ENCODE measurements around the gene TRMT61A.

Gene TRMT61A

GRCh38 chr14:103548463-103549351, 19.7 kb downstream of the TRMT61A start:
- Histone ChIP-seq H3K27me3 (ENCODE audit: control insufficient read depth in 2 of 2, insufficient read depth in 2 of 2, low read length in 2 of 2) (no peaks in the 10 kb centered on the region), H3K4me1 (ENCODE audit: control insufficient read depth in 2 of 2, insufficient read depth in 2 of 2, low read length in 2 of 2) (peaks cover 5 to 29% of the 10 kb centered on the region in 2 donors), H3K9me3 (ENCODE audit: control insufficient read depth in 2 of 2, low read length in 2 of 2) (no peaks in the 10 kb centered on the region), H3K27ac (ENCODE audit: low read depth in 2 of 2, low read length in 2 of 2) (peak overlapping the region in 1 of 2 donors; percentile 32), H3K36me3 (ENCODE audit: control insufficient read depth in 2 of 2, insufficient read depth in 2 of 2, low read length in 2 of 2) (no peaks in the 10 kb centered on the region), H3K9ac (ENCODE audit: low read depth in 1 of 2, low read length in 2 of 2) (no peak overlapping the region), H3K4me3 (ENCODE audit: low read length in 2 of 2) (no peak overlapping the region)

GRCh38 chr14:103549361-103550311, 20.6 kb downstream of the TRMT61A start:
- no peaks in the 10 kb centered on the region for H3K36me3 ChIP-seq (ENCODE audit: control insufficient read depth in 2 of 2, insufficient read depth in 2 of 2, low read length in 2 of 2)
- H3K27me3 ChIP-seq (ENCODE audit: control insufficient read depth in 2 of 2, insufficient read depth in 2 of 2, low read length in 2 of 2): no peaks in the 10 kb centered on the region
- no peaks in the 10 kb centered on the region for H3K9me3 ChIP-seq (ENCODE audit: control insufficient read depth in 2 of 2, low read length in 2 of 2)
- peak overlapping the region in 1 of 2 donors; percentile 32 for H3K27ac ChIP-seq (ENCODE audit: low read depth in 2 of 2, low read length in 2 of 2)
- H3K4me1 ChIP-seq (ENCODE audit: control insufficient read depth in 2 of 2, insufficient read depth in 2 of 2, low read length in 2 of 2): peaks cover 4 to 22% of the 10 kb centered on the region in 2 donors
- H3K4me3 ChIP-seq (ENCODE audit: low read length in 2 of 2): no peak overlapping the region
- H3K9ac ChIP-seq (ENCODE audit: low read depth in 1 of 2, low read length in 2 of 2): no peak overlapping the region

GRCh38 chr14:103550451-103551337, 21.7 kb downstream of the TRMT61A start:
- H3K36me3 ChIP-seq (ENCODE audit: control insufficient read depth in 2 of 2, insufficient read depth in 2 of 2, low read length in 2 of 2): no peaks in the 10 kb centered on the region
- peaks cover 4 to 18% of the 10 kb centered on the region in 2 donors for H3K4me1 ChIP-seq (ENCODE audit: control insufficient read depth in 2 of 2, insufficient read depth in 2 of 2, low read length in 2 of 2)
- H3K4me3 ChIP-seq (ENCODE audit: low read length in 2 of 2): no peak overlapping the region
- no peaks in the 10 kb centered on the region for H3K27me3 ChIP-seq (ENCODE audit: control insufficient read depth in 2 of 2, insufficient read depth in 2 of 2, low read length in 2 of 2)
- H3K9ac ChIP-seq (ENCODE audit: low read depth in 1 of 2, low read length in 2 of 2): peak overlapping the region in 1 of 2 donors; percentile 8
- no peaks in the 10 kb centered on the region for H3K9me3 ChIP-seq (ENCODE audit: control insufficient read depth in 2 of 2, low read length in 2 of 2)
- peak overlapping the region in 1 of 2 donors; percentile 77 for H3K27ac ChIP-seq (ENCODE audit: low read depth in 2 of 2, low read length in 2 of 2)

GRCh38 chr14:103551338-103551762, 22.4 kb downstream of the TRMT61A start:
- Histone ChIP-seq H3K27me3 (ENCODE audit: control insufficient read depth in 2 of 2, insufficient read depth in 2 of 2, low read length in 2 of 2) (no peaks in the 10 kb centered on the region), H3K36me3 (ENCODE audit: control insufficient read depth in 2 of 2, insufficient read depth in 2 of 2, low read length in 2 of 2) (no peaks in the 10 kb centered on the region), H3K9ac (ENCODE audit: low read depth in 1 of 2, low read length in 2 of 2) (no peak overlapping the region), H3K4me1 (ENCODE audit: control insufficient read depth in 2 of 2, insufficient read depth in 2 of 2, low read length in 2 of 2) (peaks cover 4 to 18% of the 10 kb centered on the region in 2 donors), H3K9me3 (ENCODE audit: control insufficient read depth in 2 of 2, low read length in 2 of 2) (no peaks in the 10 kb centered on the region), H3K4me3 (ENCODE audit: low read length in 2 of 2) (no peak overlapping the region), H3K27ac (ENCODE audit: low read depth in 2 of 2, low read length in 2 of 2) (peak overlapping the region; percentile 53 to 77)

- no peak overlapping the region for H3K4me3 ChIP-seq (ENCODE audit: low read length in 2 of 2)
- H3K9ac ChIP-seq (ENCODE audit: low read depth in 1 of 2, low read length in 2 of 2): peak overlapping the region in 1 of 2 donors; percentile 3
- peaks cover 4 to 5% of the 10 kb centered on the region in 2 donors for H3K36me3 ChIP-seq (ENCODE audit: control insufficient read depth in 2 of 2, insufficient read depth in 2 of 2, low read length in 2 of 2)
- H3K9me3 ChIP-seq (ENCODE audit: control insufficient read depth in 2 of 2, low read length in 2 of 2): no peaks in the 10 kb centered on the region
- H3K27me3 ChIP-seq (ENCODE audit: control insufficient read depth in 2 of 2, insufficient read depth in 2 of 2, low read length in 2 of 2): no peaks in the 10 kb centered on the region
- peak overlapping the region; percentile 53 to 77 for H3K27ac ChIP-seq (ENCODE audit: low read depth in 2 of 2, low read length in 2 of 2)
- peaks cover 8 to 16% of the 10 kb centered on the region in 2 donors for H3K4me1 ChIP-seq (ENCODE audit: control insufficient read depth in 2 of 2, insufficient read depth in 2 of 2, low read length in 2 of 2)
These were observed 23.2 kb downstream of the TRMT61A start for GRCh38 chr14:103552011-103552845.

- Histone ChIP-seq H3K4me1 (ENCODE audit: control insufficient read depth in 2 of 2, insufficient read depth in 2 of 2, low read length in 2 of 2) (peaks cover 8 to 16% of the 10 kb centered on the region in 2 donors), H3K27ac (ENCODE audit: low read depth in 2 of 2, low read length in 2 of 2) (peak overlapping the region in 1 of 2 donors; percentile 53), H3K4me3 (ENCODE audit: low read length in 2 of 2) (no peak overlapping the region), H3K9me3 (ENCODE audit: control insufficient read depth in 2 of 2, low read length in 2 of 2) (no peaks in the 10 kb centered on the region), H3K36me3 (ENCODE audit: control insufficient read depth in 2 of 2, insufficient read depth in 2 of 2, low read length in 2 of 2) (peaks cover 4 to 6% of the 10 kb centered on the region in 2 donors), H3K9ac (ENCODE audit: low read depth in 1 of 2, low read length in 2 of 2) (no peak overlapping the region), H3K27me3 (ENCODE audit: control insufficient read depth in 2 of 2, insufficient read depth in 2 of 2, low read length in 2 of 2) (no peaks in the 10 kb centered on the region)
These were observed 23.8 kb downstream of the TRMT61A start for GRCh38 chr14:103552846-103553210.

- H3K4me3 ChIP-seq (ENCODE audit: low read length in 2 of 2): no peak overlapping the region
- H3K9me3 ChIP-seq (ENCODE audit: control insufficient read depth in 2 of 2, low read length in 2 of 2): no peaks in the 10 kb centered on the region
- no peak overlapping the region for H3K27ac ChIP-seq (ENCODE audit: low read depth in 2 of 2, low read length in 2 of 2)
- peaks cover 25 to 33% of the 10 kb centered on the region in 2 donors for H3K36me3 ChIP-seq (ENCODE audit: control insufficient read depth in 2 of 2, insufficient read depth in 2 of 2, low read length in 2 of 2)
- H3K4me1 ChIP-seq (ENCODE audit: control insufficient read depth in 2 of 2, insufficient read depth in 2 of 2, low read length in 2 of 2): peaks cover 7 to 16% of the 10 kb centered on the region in 2 donors
- no peaks in the 10 kb centered on the region for H3K27me3 ChIP-seq (ENCODE audit: control insufficient read depth in 2 of 2, insufficient read depth in 2 of 2, low read length in 2 of 2)
- no peak overlapping the region for H3K9ac ChIP-seq (ENCODE audit: low read depth in 1 of 2, low read length in 2 of 2)
These were observed 26.8 kb downstream of the TRMT61A start for GRCh38 chr14:103555559-103556337.

GRCh38 chr14:103556946-103557758, 28.2 kb downstream of the TRMT61A start:
- H3K9ac ChIP-seq (ENCODE audit: low read depth in 1 of 2, low read length in 2 of 2): no peak overlapping the region

More at GRCh38 chr14:103556946-103557758, 28.2 kb downstream of the TRMT61A start:
- Histone ChIP-seq H3K9me3 (ENCODE audit: control insufficient read depth in 2 of 2, low read length in 2 of 2) (no peaks in the 10 kb centered on the region), H3K4me1 (ENCODE audit: control insufficient read depth in 2 of 2, insufficient read depth in 2 of 2, low read length in 2 of 2) (peaks cover 16 to 28% of the 10 kb centered on the region in 2 donors), H3K27ac (ENCODE audit: low read depth in 2 of 2, low read length in 2 of 2) (peak overlapping the region in 1 of 2 donors; percentile 38), H3K4me3 (ENCODE audit: low read length in 2 of 2) (no peak overlapping the region), H3K27me3 (ENCODE audit: control insufficient read depth in 2 of 2, insufficient read depth in 2 of 2, low read length in 2 of 2) (no peaks in the 10 kb centered on the region), H3K36me3 (ENCODE audit: control insufficient read depth in 2 of 2, insufficient read depth in 2 of 2, low read length in 2 of 2) (peaks cover 25 to 34% of the 10 kb centered on the region in 2 donors)

Measured in mucosa of rectum (tissue), 2 donors.